ENCODE data around the gene NECAB3.

DNA sequence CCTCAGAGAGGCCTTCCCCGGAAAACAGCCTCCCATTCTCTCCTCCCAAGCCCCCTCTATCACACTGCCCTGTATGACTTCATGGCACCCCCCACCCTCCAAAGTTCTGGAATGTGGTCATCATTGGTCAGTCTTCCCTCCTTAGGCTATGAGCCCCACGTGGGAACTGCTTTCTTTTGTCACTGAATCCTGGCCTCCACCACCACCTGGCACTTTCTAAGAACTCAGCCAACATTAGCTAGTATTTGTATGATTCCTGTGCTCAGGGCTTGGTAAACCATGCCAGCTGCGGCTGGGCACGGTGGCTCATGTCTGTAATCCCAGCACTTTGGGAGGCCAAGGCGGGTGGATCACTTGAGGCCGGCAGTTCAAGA lies 20.4 kb upstream of the NECAB3 start:
- TF ChIP-seq, protein P1, sequence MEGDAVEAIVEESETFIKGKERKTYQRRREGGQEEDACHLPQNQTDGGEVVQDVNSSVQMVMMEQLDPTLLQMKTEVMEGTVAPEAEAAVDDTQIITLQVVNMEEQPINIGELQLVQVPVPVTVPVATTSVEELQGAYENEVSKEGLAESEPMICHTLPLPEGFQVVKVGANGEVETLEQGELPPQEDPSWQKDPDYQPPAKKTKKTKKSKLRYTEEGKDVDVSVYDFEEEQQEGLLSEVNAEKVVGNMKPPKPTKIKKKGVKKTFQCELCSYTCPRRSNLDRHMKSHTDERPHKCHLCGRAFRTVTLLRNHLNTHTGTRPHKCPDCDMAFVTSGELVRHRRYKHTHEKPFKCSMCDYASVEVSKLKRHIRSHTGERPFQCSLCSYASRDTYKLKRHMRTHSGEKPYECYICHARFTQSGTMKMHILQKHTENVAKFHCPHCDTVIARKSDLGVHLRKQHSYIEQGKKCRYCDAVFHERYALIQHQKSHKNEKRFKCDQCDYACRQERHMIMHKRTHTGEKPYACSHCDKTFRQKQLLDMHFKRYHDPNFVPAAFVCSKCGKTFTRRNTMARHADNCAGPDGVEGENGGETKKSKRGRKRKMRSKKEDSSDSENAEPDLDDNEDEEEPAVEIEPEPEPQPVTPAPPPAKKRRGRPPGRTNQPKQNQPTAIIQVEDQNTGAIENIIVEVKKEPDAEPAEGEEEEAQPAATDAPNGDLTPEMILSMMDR (IDR thresholded peaks at IDR 0.05): no peak
- TF ChIP-seq EP300 (IDR thresholded peaks at IDR 0.05): no peak
- no peak for TF ChIP-seq POLR2A (IDR thresholded peaks at IDR 0.05)
